Neutrophil (primary cell): Measurements from ENCODE around the gene PAPOLG.
"Not testable (repeated sequence)": the region's sequence is repeated elsewhere in the genome, so short reads cannot be mapped to it uniquely, and the experiment has no call there.

Source experiments
- H3K27ac ChIP-seq: fragments of 200-600 bp; sonication (generic); 2 replicates; pipeline ENCODE4 v1.5.1; 2016; ENCODE audit warnings: mild to moderate bottlenecking, moderate library complexity
- H3K27me3 ChIP-seq: fragments of 200-600 bp; sonication (generic); 2 replicates; pipeline ENCODE4 v1.6.0; 2016; ENCODE audit warnings: mild to moderate bottlenecking
- H3K36me3 ChIP-seq: fragments of 200-600 bp; sonication (generic); 2 replicates; pipeline ENCODE4 v1.5.1; 2017
- H3K4me1 ChIP-seq, 2 experiments: fragments of 200-600 bp in 1 of 2; sonication (generic) in 1 of 2; 1 replicate in 1 of 2; 2 replicates in 1 of 2; pipeline versions ENCODE4 v1.5.1 to v1.6.1; 2013 to 2016; ENCODE audit warnings: low read depth in 1 of 2, low read length in 1 of 2, mild to moderate bottlenecking in 1 of 2, moderate library complexity in 1 of 2; ENCODE audit not compliant: control insufficient read depth in 1 of 2, insufficient read depth in 1 of 2
- H3K4me3 ChIP-seq, 2 experiments: fragments of 200-600 bp in 1 of 2; sonication (generic) in 1 of 2; 1 replicate in 1 of 2; 2 replicates in 1 of 2; pipeline ENCODE4 v1.5.1; 2013 to 2016; ENCODE audit warnings: low read depth in 1 of 2, low read length in 1 of 2, mild to moderate bottlenecking in 1 of 2, moderate library complexity in 1 of 2
- H3K9me3 ChIP-seq: fragments of 200-600 bp; sonication (generic); 2 replicates; pipeline ENCODE4 v1.5.1; 2016
- TF ChIP-seq, protein P1 (sequence below): fragments of 200-600 bp; sonication (generic); IDR thresholded peaks from 2 replicates; pipeline ENCODE4 v1.5.1; 2016; ENCODE audit warnings: antibody characterized with exemption

Gene PAPOLG

DNA sequence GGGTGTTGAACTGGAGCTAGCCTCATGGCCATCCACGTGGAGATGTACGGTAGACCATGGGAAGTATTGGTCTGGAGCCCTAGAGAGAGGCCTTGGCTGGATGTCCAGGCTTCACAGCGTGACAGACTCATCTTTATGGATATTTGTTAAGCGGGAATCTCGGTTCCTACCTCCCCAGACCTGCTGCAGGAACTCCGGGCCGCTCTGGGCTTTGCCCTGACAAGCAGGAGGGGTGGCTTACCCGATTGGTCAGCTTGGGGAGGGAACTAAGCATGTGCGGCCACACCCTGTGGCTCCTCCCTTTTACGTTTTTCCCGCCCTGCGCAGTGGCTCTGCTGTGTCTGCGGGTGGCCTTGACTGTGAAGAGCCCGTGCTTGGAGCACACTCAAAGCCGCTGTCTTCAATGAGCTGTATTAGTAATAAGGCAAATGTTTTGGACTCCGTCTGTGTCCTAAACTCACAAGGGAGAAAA, 52.3 kb downstream of the PAPOLG start:
- Histone ChIP-seq H3K9me3 (no peaks in the 10 kb centered on the region), H3K36me3 (peaks cover 7% of the 10 kb centered on the region), H3K4me3 (no peak overlapping the region), H3K27ac (no peak overlapping the region), H3K4me1 (no peaks in the 10 kb centered on the region), H3K27me3 (no peaks in the 10 kb centered on the region)
- TF ChIP-seq, protein P1, sequence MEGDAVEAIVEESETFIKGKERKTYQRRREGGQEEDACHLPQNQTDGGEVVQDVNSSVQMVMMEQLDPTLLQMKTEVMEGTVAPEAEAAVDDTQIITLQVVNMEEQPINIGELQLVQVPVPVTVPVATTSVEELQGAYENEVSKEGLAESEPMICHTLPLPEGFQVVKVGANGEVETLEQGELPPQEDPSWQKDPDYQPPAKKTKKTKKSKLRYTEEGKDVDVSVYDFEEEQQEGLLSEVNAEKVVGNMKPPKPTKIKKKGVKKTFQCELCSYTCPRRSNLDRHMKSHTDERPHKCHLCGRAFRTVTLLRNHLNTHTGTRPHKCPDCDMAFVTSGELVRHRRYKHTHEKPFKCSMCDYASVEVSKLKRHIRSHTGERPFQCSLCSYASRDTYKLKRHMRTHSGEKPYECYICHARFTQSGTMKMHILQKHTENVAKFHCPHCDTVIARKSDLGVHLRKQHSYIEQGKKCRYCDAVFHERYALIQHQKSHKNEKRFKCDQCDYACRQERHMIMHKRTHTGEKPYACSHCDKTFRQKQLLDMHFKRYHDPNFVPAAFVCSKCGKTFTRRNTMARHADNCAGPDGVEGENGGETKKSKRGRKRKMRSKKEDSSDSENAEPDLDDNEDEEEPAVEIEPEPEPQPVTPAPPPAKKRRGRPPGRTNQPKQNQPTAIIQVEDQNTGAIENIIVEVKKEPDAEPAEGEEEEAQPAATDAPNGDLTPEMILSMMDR, result no peak

DNA sequence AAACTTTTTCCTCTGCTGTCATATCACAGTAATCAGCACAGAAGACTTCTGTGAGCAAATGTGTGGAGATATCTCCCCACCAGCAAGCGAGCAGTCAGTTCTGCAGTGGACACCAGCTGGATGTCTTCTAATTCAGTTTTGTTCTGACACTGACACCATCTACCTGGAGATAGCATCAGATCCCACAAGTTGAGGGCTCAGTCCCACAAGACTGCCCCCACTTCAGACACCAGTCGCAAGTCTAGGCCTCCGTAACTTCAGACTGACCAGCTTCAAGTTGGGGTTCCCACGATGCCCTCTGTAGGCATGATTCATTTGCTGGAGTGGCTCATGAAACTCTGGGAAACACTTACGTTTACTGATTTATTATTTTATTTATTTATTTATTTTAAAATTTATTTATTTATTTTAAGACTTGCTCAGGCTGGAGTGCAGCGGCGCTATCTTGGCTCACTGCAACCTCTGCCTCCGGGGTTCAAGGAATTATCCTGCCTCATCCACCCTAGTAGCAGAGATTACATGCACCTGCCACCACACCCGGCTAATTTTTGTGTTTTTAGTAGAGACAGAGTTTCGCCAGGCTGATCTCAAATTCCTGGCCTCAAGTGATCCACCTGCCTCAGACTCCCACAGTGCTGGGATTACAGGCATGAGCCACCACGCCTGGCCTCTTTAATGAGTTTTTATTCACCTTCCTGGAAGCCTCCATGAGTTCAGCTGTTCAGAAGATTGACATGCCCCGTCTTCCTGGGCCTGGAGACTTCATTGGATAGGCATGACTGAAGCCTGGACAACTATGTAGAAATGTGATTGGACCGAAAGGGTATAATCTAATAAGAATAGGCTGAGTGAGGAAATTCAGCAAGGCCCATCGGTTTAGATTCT, 55.7 kb downstream of the PAPOLG start:
- no peaks in the 10 kb centered on the region for H3K9me3 ChIP-seq
- TF ChIP-seq, protein P1, result no peak

DNA sequence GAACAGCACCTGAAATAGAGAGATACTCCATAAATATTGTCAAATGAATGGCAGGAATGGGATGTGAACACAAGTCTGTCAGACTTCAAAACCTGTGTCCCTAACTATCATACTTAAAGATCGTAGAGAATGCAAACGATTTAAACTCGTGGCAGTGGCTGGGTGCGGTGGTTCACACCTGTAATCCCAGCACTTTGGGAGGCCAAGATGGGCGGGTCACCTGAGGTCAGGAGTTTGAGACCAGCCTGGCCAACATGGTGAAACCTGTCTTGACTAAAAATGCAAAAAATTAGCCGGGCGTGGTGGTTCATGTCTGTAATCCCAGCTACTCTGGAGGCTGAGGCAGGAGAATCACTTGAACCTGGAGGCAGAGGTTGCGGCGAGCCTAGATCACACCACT, 61.1 kb downstream of the PAPOLG start:
- not testable (repeated sequence) for H3K9me3 ChIP-seq, H3K27ac ChIP-seq, H3K27me3 ChIP-seq, H3K4me3 ChIP-seq, H3K36me3 ChIP-seq, H3K4me1 ChIP-seq

More for the DNA sequence above, 55.7 kb downstream of the PAPOLG start:
- Histone ChIP-seq H3K27ac (no peak overlapping the region), H3K36me3 (no peaks in the 10 kb centered on the region), H3K4me1 (no peaks in the 10 kb centered on the region), H3K27me3 (no peaks in the 10 kb centered on the region), H3K4me3 (no peak overlapping the region)

DNA sequence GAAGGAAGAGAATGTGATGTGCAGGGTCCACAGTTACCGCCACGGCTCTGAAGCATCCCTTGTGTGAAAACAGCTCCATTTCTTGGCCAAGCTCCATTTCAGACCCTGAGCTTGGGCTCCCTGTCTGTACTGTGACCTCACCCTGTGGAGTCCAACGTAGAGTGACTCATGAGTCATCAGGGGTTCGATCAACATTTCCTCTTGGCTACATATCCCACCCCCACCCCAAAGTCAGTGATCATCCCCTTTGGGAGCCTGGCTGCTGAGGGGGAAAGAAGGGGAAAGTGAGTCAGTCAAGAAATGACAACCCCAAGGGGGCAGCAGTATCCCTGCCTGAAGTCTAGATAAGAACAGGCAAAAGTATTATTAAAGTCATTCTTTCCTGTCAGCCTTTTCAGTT, 62.2 kb downstream of the PAPOLG start:
- no peak overlapping the region for H3K27ac ChIP-seq
- H3K9me3 ChIP-seq, result no peaks in the 10 kb centered on the region
- no peak overlapping the region for H3K4me3 ChIP-seq
- H3K36me3 ChIP-seq, result no peaks in the 10 kb centered on the region
- H3K27me3 ChIP-seq, result no peaks in the 10 kb centered on the region
- TF ChIP-seq, protein P1, result no peak
- no peaks in the 10 kb centered on the region for H3K4me1 ChIP-seq

DNA sequence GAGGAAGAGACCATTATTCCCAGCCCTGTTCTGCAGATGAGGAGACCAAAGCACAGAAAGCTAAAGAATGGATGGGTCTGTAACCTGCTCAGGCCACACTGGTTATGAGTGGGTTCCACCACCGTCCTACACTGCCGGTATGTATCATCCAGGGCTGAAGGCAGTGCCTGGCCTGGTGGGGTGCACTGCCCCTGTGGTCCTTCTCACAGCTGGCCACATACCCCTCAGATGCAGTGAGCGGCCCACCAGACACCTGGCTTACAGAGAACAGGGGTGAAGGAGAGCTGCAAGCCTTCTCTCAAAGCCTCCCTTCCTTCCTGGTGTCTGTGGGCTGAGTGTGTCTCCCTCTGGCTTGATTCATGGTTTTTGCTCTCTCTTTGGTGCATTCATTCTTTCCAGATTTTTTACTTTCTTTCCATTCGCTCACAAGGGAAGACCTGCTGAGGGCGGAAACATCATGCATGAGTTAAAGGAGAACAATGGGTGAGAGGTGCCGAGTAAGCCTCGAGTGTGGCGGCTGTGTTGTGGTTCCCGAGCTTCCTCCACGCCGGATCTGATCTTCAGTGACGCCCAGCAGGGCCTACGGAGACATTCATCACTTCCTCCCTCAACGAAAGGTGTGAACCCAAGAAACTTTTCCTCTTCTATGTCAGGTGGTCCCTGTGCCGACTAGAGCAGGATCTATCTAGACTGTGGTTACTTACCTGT, 63.2 kb downstream of the PAPOLG start:
- no peaks in the 10 kb centered on the region for H3K27me3 ChIP-seq
- H3K4me1 ChIP-seq, result no peaks in the 10 kb centered on the region
- H3K4me3 ChIP-seq, result no peak overlapping the region
- H3K27ac ChIP-seq, result no peak overlapping the region
- H3K36me3 ChIP-seq, result no peaks in the 10 kb centered on the region
- TF ChIP-seq, protein P1, result no peak
- no peaks in the 10 kb centered on the region for H3K9me3 ChIP-seq

DNA sequence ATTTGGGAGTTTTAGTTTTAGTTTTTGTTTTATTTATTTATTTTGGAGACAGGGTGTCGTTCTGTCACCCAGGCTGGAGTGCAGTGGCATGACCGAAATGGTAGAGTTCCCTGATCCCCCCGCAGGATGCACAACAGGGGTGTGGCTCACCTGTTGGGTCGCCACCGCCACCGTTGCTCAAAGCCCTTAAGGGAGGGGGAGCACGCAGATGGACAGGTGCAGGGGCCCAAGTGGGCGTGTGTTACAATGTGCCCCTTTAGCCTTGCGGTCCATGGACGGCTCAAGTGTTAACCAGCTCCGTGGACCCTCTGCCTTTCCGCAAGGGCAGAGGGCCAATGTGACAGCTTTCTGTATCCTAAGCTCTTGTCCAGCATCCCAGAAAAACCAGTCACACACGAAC, 63.9 kb downstream of the PAPOLG start:
- TF ChIP-seq, protein P1, result no peak
- H3K9me3 ChIP-seq, result no peaks in the 10 kb centered on the region
- H3K4me1 ChIP-seq, result no peaks in the 10 kb centered on the region
- H3K27me3 ChIP-seq, result no peaks in the 10 kb centered on the region
- no peaks in the 10 kb centered on the region for H3K36me3 ChIP-seq
- no peak overlapping the region for H3K27ac ChIP-seq
- no peak overlapping the region for H3K4me3 ChIP-seq
